Measurements from ENCODE around the gene ZNF782. TPM values are rescaled to one million over a fixed set of nuclear protein-coding genes. Genes with fewer than 3 reads are reported as not detected.

ZNF782 gene
- total RNA-seq, 1 experiment from 2014 or later, result 6.7 TPM

DNA sequence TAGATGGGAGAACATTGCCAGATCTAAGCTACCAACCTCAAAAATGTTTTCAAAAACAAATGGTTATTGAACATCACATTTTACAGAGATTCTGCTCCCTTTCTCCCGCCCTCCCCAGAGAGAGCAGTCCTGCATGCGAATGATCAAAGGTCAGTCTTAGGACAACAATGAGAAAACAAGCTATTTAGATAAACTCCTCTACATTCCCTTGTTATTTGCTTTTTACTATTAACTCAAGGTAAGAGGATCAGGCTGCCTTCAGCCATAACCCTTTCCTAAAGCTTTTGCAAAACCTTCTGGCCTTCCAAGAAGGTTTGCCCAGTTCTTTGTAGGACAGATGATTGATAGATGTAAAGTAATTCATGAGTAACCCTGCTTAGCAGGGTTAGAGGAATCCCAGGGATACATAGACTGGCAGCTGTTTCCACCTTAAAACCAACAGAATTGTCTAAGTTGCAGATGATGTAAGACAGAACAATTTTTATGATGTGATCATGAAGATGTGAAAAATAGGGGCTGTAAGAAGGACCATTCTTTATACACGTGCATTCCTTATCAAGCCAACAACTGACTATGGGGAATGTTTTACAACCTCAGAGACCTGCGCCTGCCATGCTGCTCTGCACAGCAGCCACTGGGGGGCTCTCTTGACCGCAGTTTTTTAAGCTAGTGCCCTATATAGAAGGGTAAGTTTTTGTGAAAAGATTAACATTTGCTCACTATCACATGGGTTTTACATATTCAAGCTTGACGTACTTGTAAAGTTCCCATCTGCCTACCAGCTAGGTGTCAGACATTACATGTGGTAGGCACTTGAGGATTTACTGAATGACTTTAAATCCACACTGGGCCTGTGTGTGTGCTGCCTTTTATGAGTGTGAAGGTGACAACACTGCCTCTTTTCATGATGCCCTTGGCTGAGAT is 2.3 kb upstream of the ZNF782 start:
- Histone ChIP-seq H3K9me3 (ENCODE audit: low read depth, low read length, poor library complexity, severe bottlenecking) (no peaks in the 10 kb centered on the region), H3K4me1 (ENCODE audit: insufficient read depth, low read length, poor library complexity, severe bottlenecking) (peaks cover 1% of the 10 kb centered on the region), H3K27ac (ENCODE audit: low read depth, low read length, poor library complexity, severe bottlenecking) (no peak overlapping the region), H3K27me3 (replicated peaks; ENCODE audit: insufficient read depth, low read depth, low read length, poor library complexity) (no peaks in the 10 kb centered on the region), H3K36me3 (ENCODE audit: insufficient read depth, low read length, poor library complexity, severe bottlenecking) (no peaks in the 10 kb centered on the region), H3K4me3 (ENCODE audit: low read depth, low read length, poor library complexity, severe bottlenecking) (no peak overlapping the region)
- TF ChIP-seq EZH2 (IDR thresholded peaks at IDR 0.05; ENCODE audit: borderline replicate concordance, low read depth, low read length, poor library complexity, severe bottlenecking), result no peak
- TF ChIP-seq, protein P1, sequence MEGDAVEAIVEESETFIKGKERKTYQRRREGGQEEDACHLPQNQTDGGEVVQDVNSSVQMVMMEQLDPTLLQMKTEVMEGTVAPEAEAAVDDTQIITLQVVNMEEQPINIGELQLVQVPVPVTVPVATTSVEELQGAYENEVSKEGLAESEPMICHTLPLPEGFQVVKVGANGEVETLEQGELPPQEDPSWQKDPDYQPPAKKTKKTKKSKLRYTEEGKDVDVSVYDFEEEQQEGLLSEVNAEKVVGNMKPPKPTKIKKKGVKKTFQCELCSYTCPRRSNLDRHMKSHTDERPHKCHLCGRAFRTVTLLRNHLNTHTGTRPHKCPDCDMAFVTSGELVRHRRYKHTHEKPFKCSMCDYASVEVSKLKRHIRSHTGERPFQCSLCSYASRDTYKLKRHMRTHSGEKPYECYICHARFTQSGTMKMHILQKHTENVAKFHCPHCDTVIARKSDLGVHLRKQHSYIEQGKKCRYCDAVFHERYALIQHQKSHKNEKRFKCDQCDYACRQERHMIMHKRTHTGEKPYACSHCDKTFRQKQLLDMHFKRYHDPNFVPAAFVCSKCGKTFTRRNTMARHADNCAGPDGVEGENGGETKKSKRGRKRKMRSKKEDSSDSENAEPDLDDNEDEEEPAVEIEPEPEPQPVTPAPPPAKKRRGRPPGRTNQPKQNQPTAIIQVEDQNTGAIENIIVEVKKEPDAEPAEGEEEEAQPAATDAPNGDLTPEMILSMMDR (conservative IDR thresholded peaks at IDR 0.05; ENCODE audit: low read depth, low read length), result peak; percentile 96
- ChIA-PET POLR2A (ENCODE audit: low non-redundant PET) (interaction anchor here (0.5 to 0.6 kb wide), 2 partner anchors 182 to 518 kb away, joined by 5 to 9 read pairs; partner anchors contain the start of gene CTSV), CTCF (interaction anchor here (0.6 to 1.4 kb wide), 7 partner anchors 253 to 759 kb away, joined by 3 to 11 read pairs (median 4); no protein-coding TSS in a partner anchor)
- peak; percentile 83 for DNase-seq (ENCODE audit: low spot score)
- intact Hi-C loops (cut with micrococcal nuclease; ENCODE audit: unreplicated experiment), result loop anchor here (1.0 to 5.0 kb wide), 4 partner anchors 253 to 761 kb away; no protein-coding TSS in a partner anchor
- no TSS peak for BruUV-seq (replicated peaks)

DNA sequence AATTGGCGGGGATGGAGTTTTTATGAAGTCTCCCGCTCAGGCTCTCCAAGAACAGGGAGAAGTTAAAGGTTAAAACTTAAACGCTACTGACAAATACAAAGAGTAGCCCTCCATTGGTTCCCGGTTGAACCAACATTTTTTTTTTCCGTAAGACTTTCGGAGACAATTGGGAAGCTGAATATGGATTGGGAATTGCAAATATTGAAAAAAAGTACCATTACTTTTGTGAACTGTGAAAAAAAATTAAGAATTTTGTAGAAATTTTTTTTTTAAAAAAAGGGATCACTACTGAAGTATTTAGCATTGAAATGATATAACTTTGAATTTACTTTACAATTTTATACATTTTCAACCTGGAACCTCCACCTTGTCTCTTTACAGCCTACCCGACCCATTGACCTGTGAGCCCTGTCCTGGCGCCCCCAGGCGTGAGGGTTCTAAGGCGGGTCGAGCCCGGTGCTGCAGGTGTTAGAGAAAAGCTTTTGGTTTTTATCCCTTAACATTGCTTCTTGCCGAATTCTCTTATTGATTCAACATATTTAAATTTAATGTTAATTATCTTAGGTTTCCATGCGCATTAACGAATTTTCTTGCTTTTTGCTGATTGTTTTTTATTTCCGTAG is 448 bp upstream of the ZNF782 start:
- TF ChIP-seq, protein P1 (conservative IDR thresholded peaks at IDR 0.05; ENCODE audit: low read depth, low read length), result no peak
- TF ChIP-seq EZH2 (IDR thresholded peaks at IDR 0.05; ENCODE audit: borderline replicate concordance, low read depth, low read length, poor library complexity, severe bottlenecking), result no peak
- ChIA-PET CTCF (interaction anchor here (0.6 kb wide), 1 partner anchor 761 kb away, joined by 3 read pairs; no protein-coding TSS in a partner anchor), POLR2A (ENCODE audit: low non-redundant PET) (no interaction called here)
- Histone ChIP-seq H3K9me3 (ENCODE audit: low read depth, low read length, poor library complexity, severe bottlenecking) (peaks cover 4% of the 10 kb centered on the region), H3K27me3 (replicated peaks; ENCODE audit: insufficient read depth, low read depth, low read length, poor library complexity) (no peaks in the 10 kb centered on the region), H3K36me3 (ENCODE audit: insufficient read depth, low read length, poor library complexity, severe bottlenecking) (no peaks in the 10 kb centered on the region), H3K4me1 (ENCODE audit: insufficient read depth, low read length, poor library complexity, severe bottlenecking) (peaks cover 6% of the 10 kb centered on the region), H3K4me3 (ENCODE audit: low read depth, low read length, poor library complexity, severe bottlenecking) (peak overlapping the region; percentile 70), H3K27ac (ENCODE audit: low read depth, low read length, poor library complexity, severe bottlenecking) (peak overlapping the region; percentile 69)
- DNase-seq (ENCODE audit: low spot score), result no peak
- intact Hi-C loops (cut with micrococcal nuclease; ENCODE audit: unreplicated experiment), result loop anchor here (5.0 kb wide), 1 partner anchor 763 kb away; no protein-coding TSS in a partner anchor
- BruUV-seq (replicated peaks), result no TSS peak

DNA sequence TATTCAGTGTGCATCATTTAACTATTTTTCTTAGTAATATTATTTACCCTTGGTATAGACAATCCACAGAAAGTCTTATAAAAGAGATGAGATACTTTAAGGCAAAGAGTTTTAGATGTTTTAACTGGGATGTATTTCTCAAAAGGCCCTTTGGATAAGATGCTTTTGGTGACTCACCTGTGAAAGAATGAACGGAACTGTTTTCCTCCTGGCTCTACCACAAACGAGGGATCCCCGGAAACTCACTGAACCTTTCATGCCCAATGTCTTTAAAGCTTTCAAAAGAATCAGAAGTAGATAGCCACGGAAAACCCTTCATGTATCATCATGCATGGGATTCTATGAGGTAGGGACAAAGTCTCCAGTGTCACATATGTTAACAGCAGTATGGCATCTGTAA is 1.6 kb downstream of the ZNF782 start:
- ChIA-PET CTCF (no interaction called here), POLR2A (ENCODE audit: low non-redundant PET) (no interaction called here)
- Histone ChIP-seq H3K9me3 (ENCODE audit: low read depth, low read length, poor library complexity, severe bottlenecking) (peaks cover 24% of the 10 kb centered on the region), H3K27ac (ENCODE audit: low read depth, low read length, poor library complexity, severe bottlenecking) (no peak overlapping the region), H3K27me3 (replicated peaks; ENCODE audit: insufficient read depth, low read depth, low read length, poor library complexity) (no peaks in the 10 kb centered on the region), H3K36me3 (ENCODE audit: insufficient read depth, low read length, poor library complexity, severe bottlenecking) (no peaks in the 10 kb centered on the region), H3K4me3 (ENCODE audit: low read depth, low read length, poor library complexity, severe bottlenecking) (peak overlapping the region; percentile 70), H3K4me1 (ENCODE audit: insufficient read depth, low read length, poor library complexity, severe bottlenecking) (peaks cover 6% of the 10 kb centered on the region)
- DNase-seq (ENCODE audit: low spot score), result no peak
- intact Hi-C loops (cut with micrococcal nuclease; ENCODE audit: unreplicated experiment), result no loop called here
- BruUV-seq (replicated peaks), result no TSS peak
- TF ChIP-seq EZH2 (IDR thresholded peaks at IDR 0.05; ENCODE audit: borderline replicate concordance, low read depth, low read length, poor library complexity, severe bottlenecking), result no peak
- TF ChIP-seq, protein P1 (conservative IDR thresholded peaks at IDR 0.05; ENCODE audit: low read depth, low read length), result no peak

Measured in A673 (cell line).